Skeletal muscle satellite cell (primary cell): Measurements from ENCODE around the gene NPLOC4.

Experiments used
- H3K27me3 ChIP-seq: 2 replicates; pipeline ENCODE4 v1.7.0; 2013; ENCODE audit warnings: low read length; ENCODE audit not compliant: control insufficient read depth, insufficient read depth
- H3K36me3 ChIP-seq: 2 replicates; pipeline ENCODE4 v1.7.0; 2013; ENCODE audit warnings: mild to moderate bottlenecking, control low read depth, low read length; ENCODE audit not compliant: insufficient read depth
- H3K4me1 ChIP-seq: 2 replicates; pipeline ENCODE4 v1.7.0; 2013; ENCODE audit warnings: low read length; ENCODE audit not compliant: control insufficient read depth, insufficient read depth
- H3K4me2 ChIP-seq: 2 replicates; pipeline ENCODE4 v1.7.0; 2013; ENCODE audit warnings: mild to moderate bottlenecking, low read length
- H3K4me3 ChIP-seq: 2 replicates; pipeline ENCODE4 v1.7.0; 2013; ENCODE audit warnings: low read length
- H3K9ac ChIP-seq: 2 replicates; pipeline ENCODE4 v1.7.0; 2013; ENCODE audit warnings: mild to moderate bottlenecking, low read depth, low read length, moderate library complexity
- H3K9me3 ChIP-seq: replicated peaks from 2 replicates; pipeline ENCODE4 v1.7.0; 2013; ENCODE audit warnings: mild to moderate bottlenecking, control low read depth, low read length

The NPLOC4 gene

DNA sequence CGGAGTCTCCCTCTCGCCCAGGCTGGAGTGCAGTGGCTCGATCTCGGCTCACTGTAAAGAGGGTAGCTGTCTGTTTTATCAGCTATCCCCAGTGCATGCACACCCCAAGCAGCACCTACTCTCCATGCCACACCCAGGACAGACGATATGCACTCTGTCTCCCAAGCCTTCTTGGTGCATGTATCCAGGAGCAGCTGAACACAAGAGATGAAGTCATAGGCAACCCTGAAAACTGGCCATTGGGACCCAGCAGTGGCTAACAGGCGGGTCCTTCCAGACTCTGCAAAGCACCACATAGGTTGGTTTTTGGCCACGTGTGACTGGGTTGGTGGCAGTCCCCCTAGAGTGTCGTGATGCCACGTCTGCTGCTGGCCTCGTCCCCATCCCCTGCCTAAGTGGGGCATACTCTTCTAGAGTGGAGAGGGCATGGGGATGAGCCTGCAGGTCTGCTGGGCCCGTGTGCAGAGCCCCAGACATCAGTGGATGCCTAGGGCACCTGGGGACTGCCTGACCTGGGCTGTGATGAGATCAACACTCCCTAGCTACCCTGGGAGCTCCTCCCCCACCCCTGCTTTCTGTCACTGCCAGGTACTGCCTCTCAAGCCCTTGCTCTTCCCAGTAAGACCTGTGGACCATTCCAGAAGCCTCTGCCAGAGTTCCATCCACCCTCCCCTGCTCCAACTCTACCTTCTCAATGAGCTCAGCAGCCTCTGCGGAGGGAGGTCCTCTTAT lies 10.1 kb upstream of the NPLOC4 start:
- Histone ChIP-seq H3K4me2 (no peak overlapping the region), H3K9ac (no peak overlapping the region), H3K27me3 (peaks cover 23% of the 10 kb centered on the region), H3K36me3 (no peaks in the 10 kb centered on the region), H3K9me3 (no peaks in the 10 kb centered on the region), H3K4me3 (no peak overlapping the region), H3K4me1 (peaks cover 15% of the 10 kb centered on the region)

- Histone ChIP-seq H3K4me3 (no peak overlapping the region), H3K36me3 (no peaks in the 10 kb centered on the region), H3K4me1 (peaks cover 14% of the 10 kb centered on the region), H3K27me3 (peaks cover 23% of the 10 kb centered on the region), H3K9ac (no peak overlapping the region), H3K4me2 (no peak overlapping the region), H3K9me3 (no peaks in the 10 kb centered on the region)
Observed at GRCh38 chr17:81644976-81645952, 8.4 kb upstream of the NPLOC4 start.

- Histone ChIP-seq H3K9me3 (no peaks in the 10 kb centered on the region), H3K36me3 (no peaks in the 10 kb centered on the region), H3K4me3 (no peak overlapping the region), H3K4me2 (no peak overlapping the region), H3K27me3 (peaks cover 23% of the 10 kb centered on the region), H3K9ac (no peak overlapping the region), H3K4me1 (peaks cover 14% of the 10 kb centered on the region)
Observed at GRCh38 chr17:81644496-81644895, 7.6 kb upstream of the NPLOC4 start.

- H3K9me3 ChIP-seq, result no peaks in the 10 kb centered on the region
- peaks cover 14% of the 10 kb centered on the region for H3K4me1 ChIP-seq
- H3K9ac ChIP-seq, result peak overlapping the region; percentile 75
Observed at GRCh38 chr17:81641825-81642489, 5.0 kb upstream of the NPLOC4 start.

GRCh38 chr17:81640011-81640410 lies 3.1 kb upstream of the NPLOC4 start:
- no peaks in the 10 kb centered on the region for H3K9me3 ChIP-seq
- no peaks in the 10 kb centered on the region for H3K36me3 ChIP-seq
- no peak overlapping the region for H3K4me3 ChIP-seq
- no peaks in the 10 kb centered on the region for H3K27me3 ChIP-seq
- H3K9ac ChIP-seq, result no peak overlapping the region
- peaks cover 19% of the 10 kb centered on the region for H3K4me1 ChIP-seq
- no peak overlapping the region for H3K4me2 ChIP-seq

More at GRCh38 chr17:81641825-81642489, 5.0 kb upstream of the NPLOC4 start:
- Histone ChIP-seq H3K4me2 (peak overlapping the region; percentile 69), H3K27me3 (peaks cover 4% of the 10 kb centered on the region), H3K4me3 (peak overlapping the region; percentile 44), H3K36me3 (no peaks in the 10 kb centered on the region)

- H3K9me3 ChIP-seq, result no peaks in the 10 kb centered on the region
- H3K4me2 ChIP-seq, result no peak overlapping the region
- no peaks in the 10 kb centered on the region for H3K27me3 ChIP-seq
- H3K4me1 ChIP-seq, result peaks cover 19% of the 10 kb centered on the region
- H3K9ac ChIP-seq, result no peak overlapping the region
- H3K36me3 ChIP-seq, result no peaks in the 10 kb centered on the region
- no peak overlapping the region for H3K4me3 ChIP-seq
Observed at GRCh38 chr17:81638683-81639082, 1.8 kb upstream of the NPLOC4 start.

GRCh38 chr17:81635973-81636504 lies 873 bp downstream of the NPLOC4 start:
- H3K27me3 ChIP-seq, result no peaks in the 10 kb centered on the region

GRCh38 chr17:81635431-81635830 lies 1.5 kb downstream of the NPLOC4 start:
- Histone ChIP-seq H3K36me3 (peaks cover 8% of the 10 kb centered on the region), H3K9me3 (no peaks in the 10 kb centered on the region), H3K9ac (peak overlapping the region; percentile 96), H3K4me3 (peak overlapping the region; percentile 95), H3K27me3 (no peaks in the 10 kb centered on the region), H3K4me1 (peaks cover 6% of the 10 kb centered on the region), H3K4me2 (peak overlapping the region; percentile 90)

More at GRCh38 chr17:81635973-81636504, 873 bp downstream of the NPLOC4 start:
- Histone ChIP-seq H3K9ac (peak overlapping the region; percentile 96), H3K4me3 (peak overlapping the region; percentile 95), H3K4me2 (peak overlapping the region; percentile 90), H3K36me3 (peaks cover 8% of the 10 kb centered on the region), H3K9me3 (no peaks in the 10 kb centered on the region), H3K4me1 (peaks cover 6% of the 10 kb centered on the region)

DNA sequence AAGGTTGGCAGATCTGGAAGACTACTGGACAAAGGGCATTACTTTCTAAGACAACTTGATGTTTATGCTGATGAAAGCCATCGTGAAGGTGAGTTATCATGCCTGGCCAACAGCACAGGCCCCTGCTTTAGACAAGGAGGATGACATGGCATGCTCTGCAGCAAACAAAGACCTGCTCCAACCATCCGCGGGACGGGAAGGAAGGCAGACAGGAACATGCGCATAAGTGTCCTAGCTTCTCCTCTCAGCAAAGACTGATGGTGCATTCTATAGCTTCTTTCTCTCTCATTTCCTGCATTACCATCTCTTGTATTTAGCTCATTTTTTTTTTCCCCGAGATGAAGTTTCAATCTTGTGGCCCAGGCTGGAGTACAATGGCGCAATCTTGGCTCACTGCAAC lies 5.4 kb downstream of the NPLOC4 start:
- H3K36me3 ChIP-seq, result peaks cover 28% of the 10 kb centered on the region

DNA sequence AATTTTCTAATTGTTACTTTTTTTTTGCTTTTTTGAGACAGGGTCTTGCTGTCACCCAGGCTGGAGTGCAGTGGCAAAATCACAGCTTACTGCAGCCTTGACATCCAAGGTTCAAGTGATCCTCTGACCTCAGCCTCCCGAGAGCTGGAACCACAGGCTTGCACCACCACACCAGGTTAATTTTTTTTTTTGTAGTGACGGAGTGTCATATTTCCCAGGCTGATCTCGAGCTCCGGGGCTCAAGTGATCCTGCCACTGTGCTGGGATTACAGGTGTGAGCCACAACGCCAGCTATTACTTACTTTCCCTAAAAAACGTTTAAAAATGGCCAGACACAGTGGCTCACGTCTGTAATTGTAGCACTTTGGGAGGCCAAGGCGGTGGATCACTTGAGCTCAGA lies 6.6 kb downstream of the NPLOC4 start:
- no peaks in the 10 kb centered on the region for H3K9me3 ChIP-seq
- no peaks in the 10 kb centered on the region for H3K27me3 ChIP-seq
- no peak overlapping the region for H3K4me3 ChIP-seq
- H3K9ac ChIP-seq, result no peak overlapping the region
- peaks cover under 1% of the 10 kb centered on the region for H3K4me1 ChIP-seq
- peaks cover 35% of the 10 kb centered on the region for H3K36me3 ChIP-seq
- H3K4me2 ChIP-seq, result no peak overlapping the region

More for the DNA sequence above, 5.4 kb downstream of the NPLOC4 start:
- no peak overlapping the region for H3K4me2 ChIP-seq
- H3K27me3 ChIP-seq, result no peaks in the 10 kb centered on the region
- peaks cover 6% of the 10 kb centered on the region for H3K4me1 ChIP-seq
- no peak overlapping the region for H3K9ac ChIP-seq
- no peaks in the 10 kb centered on the region for H3K9me3 ChIP-seq
- no peak overlapping the region for H3K4me3 ChIP-seq
